ENCODE measurements around the gene FBXL7. TPM values are rescaled to one million over a fixed set of nuclear protein-coding genes. Genes with fewer than 3 reads are reported as not detected.
A peak's percentile ranks its signal among the peaks of the same experiment; 100 is the strongest.

FBXL7 gene
- total RNA-seq, 4 donors from 2014 or later = 5.7 to 47.4 (median 6.3) TPM

GRCh38 chr5:15493501-15493900 lies 6.5 kb upstream of the FBXL7 start:
- no peak for DNase-seq
- WGBS, 2 donors (ENCODE audit: low coverage in 1 of 2) = 55 to 61% methylated on average over 5 of the region's 5 CpGs

GRCh38 chr5:15495026-15495425 lies 5.0 kb upstream of the FBXL7 start:
- H3K27me3 ChIP-seq = peaks cover 18% of the 10 kb centered on the region
- WGBS, 2 donors (ENCODE audit: low coverage in 1 of 2) = 57 to 69% methylated on average over 2 to 6 of the region's 6 CpGs
- no peak overlapping the region for H3K27ac ChIP-seq
- peaks cover 0 to 8% (median 2%) of the 10 kb centered on the region in 4 donors for H3K4me1 ChIP-seq
- in situ Hi-C loops (cut with MboI; ENCODE audit: low pct_ligation_motif_present in 1 of 4, low pct_unique_long_range_greater_than_20kb in 1 of 4, low sequenced_read_pairs in 3 of 4) (no loop called here), intact Hi-C loops (cut with DNase I; ENCODE audit: low total_unique reads) (no loop called here)
- no peaks in the 10 kb centered on the region for H3K36me3 ChIP-seq
- H3K4me3 ChIP-seq = no peak overlapping the region
- DNase-seq = no peak
- TF ChIP-seq CTCF (IDR thresholded peaks at IDR 0.05) (no peak), POLR2AphosphoS5 (IDR thresholded peaks at IDR 0.05) (no peak), EP300 (IDR thresholded peaks at IDR 0.05; ENCODE audit: low read depth) (no peak)
- no peaks in the 10 kb centered on the region for H3K9me3 ChIP-seq

More at GRCh38 chr5:15493501-15493900, 6.5 kb upstream of the FBXL7 start:
- Histone ChIP-seq H3K4me1 (no peaks in the 10 kb centered on the region), H3K4me3 (no peak overlapping the region), H3K9me3 (no peaks in the 10 kb centered on the region), H3K27me3 (peaks cover 4% of the 10 kb centered on the region), H3K36me3 (no peaks in the 10 kb centered on the region), H3K27ac (no peak overlapping the region)
- intact Hi-C loops (cut with DNase I; ENCODE audit: low total_unique reads) = no loop called here
- no peak for TF ChIP-seq CTCF (IDR thresholded peaks at IDR 0.05)
- in situ Hi-C loops (cut with MboI; ENCODE audit: low pct_ligation_motif_present in 1 of 4, low pct_unique_long_range_greater_than_20kb in 1 of 4, low sequenced_read_pairs in 3 of 4) = no loop called here

- DNase-seq = no peak
- peaks cover 0 to 8% (median 2%) of the 10 kb centered on the region in 4 donors for H3K4me1 ChIP-seq
- TF ChIP-seq POLR2A (IDR thresholded peaks at IDR 0.05) (no peak), EP300 (IDR thresholded peaks at IDR 0.05; ENCODE audit: low read depth) (no peak), POLR2AphosphoS5 (IDR thresholded peaks at IDR 0.05) (no peak), CTCF (IDR thresholded peaks at IDR 0.05) (no peak)
- WGBS, 2 donors (ENCODE audit: low coverage in 1 of 2) = 52 to 69% methylated on average over 2 to 3 of the region's 3 CpGs
- intact Hi-C loops (cut with DNase I; ENCODE audit: low total_unique reads) = no loop called here
- H3K9me3 ChIP-seq = no peaks in the 10 kb centered on the region
- H3K27me3 ChIP-seq = peaks cover 29% of the 10 kb centered on the region
- H3K27ac ChIP-seq = no peak overlapping the region
- no peaks in the 10 kb centered on the region for H3K36me3 ChIP-seq
- in situ Hi-C loops (cut with MboI; ENCODE audit: low pct_ligation_motif_present in 1 of 4, low pct_unique_long_range_greater_than_20kb in 1 of 4, low sequenced_read_pairs in 3 of 4) = no loop called here
- no peak overlapping the region for H3K4me3 ChIP-seq
These were observed 3.1 kb upstream of the FBXL7 start for GRCh38 chr5:15496886-15497285.

- H3K4me3 ChIP-seq = peak overlapping the region; percentile 53 to 72 (median 59)
- intact Hi-C loops (cut with DNase I; ENCODE audit: low total_unique reads) = no loop called here
- TF ChIP-seq POLR2A (IDR thresholded peaks at IDR 0.05) = no peak
- TF ChIP-seq EP300 (IDR thresholded peaks at IDR 0.05; ENCODE audit: low read depth) = no peak
- TF ChIP-seq CTCF (IDR thresholded peaks at IDR 0.05) = no peak
- TF ChIP-seq POLR2AphosphoS5 (IDR thresholded peaks at IDR 0.05) = peak in 1 of 3 donors; percentile 32
These were observed 483 bp downstream of the FBXL7 start for GRCh38 chr5:15500325-15501001.

More at GRCh38 chr5:15500325-15501001, 483 bp downstream of the FBXL7 start:
- no peaks in the 10 kb centered on the region for H3K9me3 ChIP-seq
- H3K27ac ChIP-seq = peak overlapping the region; percentile 83 to 90 (median 86)
- DNase-seq = peak; percentile 20
- peaks cover 29% of the 10 kb centered on the region for H3K27me3 ChIP-seq
- H3K36me3 ChIP-seq = no peaks in the 10 kb centered on the region
- peaks cover 0 to 10% (median 4%) of the 10 kb centered on the region in 4 donors for H3K4me1 ChIP-seq
- in situ Hi-C loops (cut with MboI; ENCODE audit: low pct_ligation_motif_present in 1 of 4, low pct_unique_long_range_greater_than_20kb in 1 of 4, low sequenced_read_pairs in 3 of 4) = no loop called here
- 11% methylated on average over 37 of the region's 61 CpGs; no CpG with 5 or more reads in 1 of the 2 donors for WGBS, 2 donors (ENCODE audit: low coverage in 1 of 2)

Data from transverse colon (tissue), 4 donors.